CD4-positive, CD25-positive, alpha-beta regulatory T cell (primary cell): ENCODE data around the gene TNPO1. TPM values are rescaled to one million over a fixed set of nuclear protein-coding genes. Genes with fewer than 3 reads are reported as not detected.
"Not testable (repeated sequence)": the region's sequence is repeated elsewhere in the genome, so short reads cannot be mapped to it uniquely, and the experiment has no call there.

ENCODE experiments used
- ATAC-seq, 2 donors: fragments of 150-1000 bp; cut with Tn5 transposase; one replicate each; pipeline ENCODE4 v1.10.0; 2021; ENCODE audit warnings: low read depth in 2 of 2, moderate number of reproducible peaks in 2 of 2, moderate library complexity in 1 of 2
- DNase-seq, 3 donors: peaks; one replicate each; pipeline versions ENCODE4 v3.0.0 to v3.0.0-alpha.2; 2012 to 2022; ENCODE audit warnings: mixed read lengths in 1 of 3
- H3K27ac ChIP-seq: one replicate; pipeline ENCODE4 v1.7.0; 2013; ENCODE audit warnings: mild to moderate bottlenecking, low read length; ENCODE audit not compliant: insufficient read depth, poor library complexity, severe bottlenecking
- H3K27me3 ChIP-seq: one replicate; pipeline ENCODE4 v1.7.0; 2013; ENCODE audit warnings: low read length; ENCODE audit not compliant: control insufficient read depth, insufficient read depth
- H3K36me3 ChIP-seq: one replicate; pipeline ENCODE4 v1.7.0; 2013; ENCODE audit warnings: mild to moderate bottlenecking, low read length, moderate library complexity; ENCODE audit not compliant: control insufficient read depth, insufficient read depth
- H3K4me1 ChIP-seq: 2 replicates; pipeline ENCODE4 v1.7.0; 2013; ENCODE audit warnings: mild to moderate bottlenecking, low read length; ENCODE audit not compliant: insufficient read depth, control insufficient read depth, poor library complexity, severe bottlenecking
- H3K4me3 ChIP-seq: one replicate; pipeline ENCODE4 v1.7.0; 2013; ENCODE audit warnings: low read depth, mild to moderate bottlenecking, low read length, moderate library complexity
- H3K9me3 ChIP-seq, 2 experiments: 1 replicate in 1 of 2; 2 replicates in 1 of 2; pipeline ENCODE4 v1.7.0; 2013; ENCODE audit warnings: low read length in 2 of 2, mild to moderate bottlenecking in 1 of 2, moderate library complexity in 1 of 2; ENCODE audit not compliant: control insufficient read depth in 2 of 2
- H3K27ac Mint-ChIP-seq, 3 donors: one replicate each; pipeline ENCODE4 v1.8.0; 2020 to 2022; ENCODE audit warnings: mild to moderate bottlenecking in 3 of 3, mixed read lengths in 3 of 3, moderate library complexity in 2 of 3
- H3K27me3 Mint-ChIP-seq: one replicate; pipeline ENCODE4 v1.8.0; 2022; ENCODE audit warnings: mild to moderate bottlenecking, mixed read lengths
- H3K36me3 Mint-ChIP-seq: one replicate; pipeline ENCODE4 v1.8.0; 2020; ENCODE audit warnings: mixed read lengths
- H3K4me1 Mint-ChIP-seq, 4 donors: one replicate each; pipeline ENCODE4 v1.8.0; 2020 to 2022; ENCODE audit warnings: mixed read lengths in 4 of 4, mild to moderate bottlenecking in 1 of 4
- H3K4me3 Mint-ChIP-seq, 4 donors: one replicate each; pipeline ENCODE4 v1.8.0; 2020 to 2022; ENCODE audit warnings: mild to moderate bottlenecking in 4 of 4, mixed read lengths in 4 of 4, moderate library complexity in 3 of 4
- H3K9me3 Mint-ChIP-seq, 7 donors: one replicate each; pipeline ENCODE4 v1.8.0; 2020 to 2022; ENCODE audit warnings: mixed read lengths in 7 of 7, mild to moderate bottlenecking in 3 of 7, moderate library complexity in 2 of 7
- polyA plus RNA-seq, 4 donors: library from polyadenylated mRNA; unstranded; fragments of 300-500 nt; fragmentation: Illumina TruSeq; gene quantifications; one replicate each; pipeline ENCODE4 v1.2.3, GENCODE V29; 2021
- total RNA-seq: library from RNA; stranded (reverse); gene quantifications from one replicate; pipeline ENCODE4 v1.2.3, GENCODE V29; 2022

Gene TNPO1
- total and polyA plus RNA-seq, 5 donors from 2014 or later: 38.5 to 71.0 (median 44.7) TPM

GRCh38 chr5:72908664-72909063 is 92.2 kb downstream of the TNPO1 start:
- Mint-ChIP-seq H3K27me3 (no peaks in the 10 kb centered on the region), H3K36me3 (peaks cover 45% of the 10 kb centered on the region), H3K27ac (no peak overlapping the region), H3K9me3 (peaks cover 0 to 1% (median 0%) of the 10 kb centered on the region in 7 donors), H3K4me3 (no peak overlapping the region), H3K4me1 (peaks cover 0 to 5% (median 0%) of the 10 kb centered on the region in 4 donors)
- DNase-seq: no peak
- H3K4me1 ChIP-seq: no peaks in the 10 kb centered on the region
- no peaks in the 10 kb centered on the region for H3K9me3 ChIP-seq
- peaks cover 52% of the 10 kb centered on the region for H3K36me3 ChIP-seq
- H3K4me3 ChIP-seq: no peak overlapping the region
- no peak overlapping the region for H3K27ac ChIP-seq
- H3K27me3 ChIP-seq: no peaks in the 10 kb centered on the region
- ATAC-seq: no peak

- DNase-seq (no peak), ATAC-seq (no peak)
- Mint-ChIP-seq H3K9me3 (no peaks in the 10 kb centered on the region), H3K4me1 (peaks cover 0 to 6% (median 0%) of the 10 kb centered on the region in 4 donors), H3K27me3 (no peaks in the 10 kb centered on the region), H3K4me3 (no peak overlapping the region), H3K27ac (peak overlapping the region in 1 of 3 donors; percentile 40), H3K36me3 (no peaks in the 10 kb centered on the region)
- H3K4me3 ChIP-seq: no peak overlapping the region
- no peaks in the 10 kb centered on the region for H3K4me1 ChIP-seq
- no peaks in the 10 kb centered on the region for H3K27me3 ChIP-seq
- H3K27ac ChIP-seq: no peak overlapping the region
- no peaks in the 10 kb centered on the region for H3K36me3 ChIP-seq
- H3K9me3 ChIP-seq: no peaks in the 10 kb centered on the region
Measured at GRCh38 chr5:72917371-72917776, 100.9 kb downstream of the TNPO1 start.

DNA sequence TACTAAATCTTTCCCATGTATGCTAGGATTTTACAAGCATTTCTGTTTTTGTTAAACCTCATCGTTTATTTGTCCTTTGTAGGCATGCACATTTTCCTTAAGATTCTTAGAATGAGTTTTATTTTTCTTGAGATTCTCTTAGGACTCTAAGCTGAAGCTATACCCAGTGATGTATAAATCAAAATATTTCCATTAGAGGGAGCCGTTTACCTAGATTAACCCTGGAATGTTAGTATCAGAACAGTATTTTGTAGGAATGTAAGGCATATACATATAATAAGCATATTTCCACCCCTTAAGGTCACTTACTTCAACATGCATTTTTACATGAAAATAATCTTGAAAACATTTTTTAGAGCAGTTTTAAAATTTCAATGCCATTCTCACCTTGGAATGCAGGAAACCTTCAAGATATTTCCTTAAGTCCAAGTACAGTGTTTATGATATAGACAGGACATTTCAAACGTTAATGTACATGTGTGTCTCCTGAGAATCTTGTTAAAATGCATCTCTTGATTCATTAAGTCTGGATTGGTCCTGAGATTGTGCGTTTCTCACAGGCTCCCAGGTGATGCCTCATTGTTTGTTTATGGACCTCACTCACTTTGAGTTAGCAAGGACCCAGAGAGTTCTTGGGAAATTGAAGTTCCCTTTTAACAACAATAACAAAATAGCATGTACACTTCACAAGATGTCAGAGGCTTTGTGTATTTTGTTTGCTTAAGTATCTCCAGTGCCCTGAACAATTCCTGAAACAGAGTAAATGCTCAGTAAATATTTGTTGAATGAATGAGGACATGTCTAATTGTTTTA is 104.4 kb downstream of the TNPO1 start:
- H3K27me3 Mint-ChIP-seq: no peaks in the 10 kb centered on the region
- H3K27me3 ChIP-seq: no peaks in the 10 kb centered on the region
- no peaks in the 10 kb centered on the region for H3K9me3 Mint-ChIP-seq
- no peaks in the 10 kb centered on the region for H3K36me3 ChIP-seq
- no peak overlapping the region for H3K27ac Mint-ChIP-seq
- no peak overlapping the region for H3K27ac ChIP-seq
- H3K4me1 Mint-ChIP-seq: no peaks in the 10 kb centered on the region
- no peaks in the 10 kb centered on the region for H3K4me1 ChIP-seq
- ATAC-seq (no peak), DNase-seq (peak in 1 of 3 donors; percentile 23)
- no peaks in the 10 kb centered on the region for H3K36me3 Mint-ChIP-seq
- H3K9me3 ChIP-seq: no peaks in the 10 kb centered on the region
- no peak overlapping the region for H3K4me3 ChIP-seq
- no peak overlapping the region for H3K4me3 Mint-ChIP-seq

DNA sequence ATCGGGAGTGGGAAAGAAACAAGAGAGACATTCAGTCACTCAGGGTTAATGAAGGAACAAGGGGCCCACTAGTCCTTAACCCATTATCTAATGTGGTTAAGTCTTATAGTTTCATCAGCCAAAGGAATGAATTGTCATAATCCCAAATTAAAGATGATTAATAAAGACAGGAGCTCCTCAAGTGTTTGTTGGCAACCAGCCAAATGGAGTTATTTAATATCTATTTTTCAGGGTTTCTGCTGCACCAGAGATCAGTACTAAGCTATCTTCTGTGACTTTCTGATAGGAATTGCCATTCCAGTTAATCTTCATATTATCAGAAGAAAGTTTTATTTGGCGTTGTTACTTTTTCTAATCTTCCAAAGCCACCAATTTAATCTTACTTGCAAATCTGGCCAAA is 105.4 kb downstream of the TNPO1 start:
- H3K4me1 ChIP-seq: no peaks in the 10 kb centered on the region
- H3K4me3 ChIP-seq: no peak overlapping the region
- H3K9me3 Mint-ChIP-seq: no peaks in the 10 kb centered on the region
- H3K4me3 Mint-ChIP-seq: no peak overlapping the region
- no peaks in the 10 kb centered on the region for H3K9me3 ChIP-seq
- H3K36me3 ChIP-seq: no peaks in the 10 kb centered on the region
- H3K27me3 ChIP-seq: no peaks in the 10 kb centered on the region
- DNase-seq (no peak), ATAC-seq (no peak)
- H3K27me3 Mint-ChIP-seq: no peaks in the 10 kb centered on the region
- no peaks in the 10 kb centered on the region for H3K36me3 Mint-ChIP-seq
- no peaks in the 10 kb centered on the region for H3K4me1 Mint-ChIP-seq
- H3K27ac ChIP-seq: no peak overlapping the region
- no peak overlapping the region for H3K27ac Mint-ChIP-seq

DNA sequence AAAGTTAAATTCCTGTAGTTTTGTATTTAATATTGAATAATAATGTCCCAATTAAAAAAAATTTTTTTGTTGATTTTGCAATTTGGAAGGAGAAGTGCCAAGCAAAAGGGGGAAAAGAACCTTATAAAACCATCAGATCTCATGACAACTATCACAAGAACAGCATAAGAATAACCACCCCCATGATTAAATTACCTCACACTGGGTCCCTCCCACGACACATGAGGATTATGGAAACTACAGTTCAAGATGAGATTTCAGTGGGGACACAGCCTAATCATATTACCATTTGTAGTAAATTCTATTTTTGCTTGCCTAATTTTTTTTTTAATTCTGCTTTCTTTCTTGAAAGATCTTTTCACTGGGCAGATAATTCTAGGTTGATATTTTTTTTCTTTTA is 106.0 kb downstream of the TNPO1 start:
- H3K27me3 ChIP-seq: no peaks in the 10 kb centered on the region
- DNase-seq: no peak
- H3K9me3 Mint-ChIP-seq: peaks cover 0 to 1% (median 0%) of the 10 kb centered on the region in 7 donors
- H3K4me1 ChIP-seq: no peaks in the 10 kb centered on the region
- H3K4me1 Mint-ChIP-seq: no peaks in the 10 kb centered on the region
- no peak overlapping the region for H3K4me3 Mint-ChIP-seq
- no peaks in the 10 kb centered on the region for H3K36me3 Mint-ChIP-seq
- H3K4me3 ChIP-seq: no peak overlapping the region
- H3K36me3 ChIP-seq: no peaks in the 10 kb centered on the region
- no peak for ATAC-seq
- H3K27ac ChIP-seq: no peak overlapping the region
- H3K27ac Mint-ChIP-seq: no peak overlapping the region
- H3K9me3 ChIP-seq: no peaks in the 10 kb centered on the region
- H3K27me3 Mint-ChIP-seq: peaks cover 4% of the 10 kb centered on the region

- no peaks in the 10 kb centered on the region for H3K36me3 Mint-ChIP-seq
- no peak overlapping the region for H3K4me3 ChIP-seq
- H3K27ac ChIP-seq: no peak overlapping the region
- H3K27me3 ChIP-seq: no peaks in the 10 kb centered on the region
- H3K27ac Mint-ChIP-seq: no peak overlapping the region
- ATAC-seq (no peak), DNase-seq (no peak)
- H3K4me1 Mint-ChIP-seq: no peaks in the 10 kb centered on the region
- no peaks in the 10 kb centered on the region for H3K36me3 ChIP-seq
- H3K4me3 Mint-ChIP-seq: peak overlapping the region in 1 of 4 donors; percentile 32
- H3K27me3 Mint-ChIP-seq: peaks cover 18% of the 10 kb centered on the region
- peaks cover 0 to 1% (median 0%) of the 10 kb centered on the region in 7 donors for H3K9me3 Mint-ChIP-seq
- H3K4me1 ChIP-seq: no peaks in the 10 kb centered on the region
- H3K9me3 ChIP-seq: no peaks in the 10 kb centered on the region
Measured at GRCh38 chr5:72925336-72926010, 109.0 kb downstream of the TNPO1 start.

- not testable (repeated sequence) for H3K4me3 ChIP-seq, H3K27ac Mint-ChIP-seq, H3K4me1 ChIP-seq, H3K4me3 Mint-ChIP-seq, H3K36me3 Mint-ChIP-seq, H3K27me3 ChIP-seq, H3K9me3 ChIP-seq, H3K27ac ChIP-seq, H3K36me3 ChIP-seq, ATAC-seq, H3K4me1 Mint-ChIP-seq, H3K9me3 Mint-ChIP-seq, DNase-seq
- H3K27me3 Mint-ChIP-seq: peaks cover 28% of the 10 kb centered on the region
Measured at GRCh38 chr5:72932686-72933085, 116.2 kb downstream of the TNPO1 start.
